Endothelial cell of umbilical vein (primary cell): ENCODE measurements around the gene COL4A1. TPM values are rescaled to one million over a fixed set of nuclear protein-coding genes. Genes with fewer than 3 reads are reported as not detected.

Experiments
- BruUV-seq: library from RNA; stranded (reverse); fragments of 400-500 nt; replicated peaks from 2 replicates; lab custom pipeline; 2021; lab: Mats Ljungman, UMichigan
- CTCF ChIA-PET: fragments of 300-600, 350-600 bp; sonication (Branson Sonifier 250); formaldehyde crosslinking; loops from one replicate; lab custom pipeline; 2021; ENCODE audit warnings: antibody characterized with exemption, inconsistent platforms; lab: Charles Lee
- POLR2A ChIA-PET: fragments of 300-600, 350-600 bp; sonication (Branson Sonifier 250); formaldehyde crosslinking; loops from one replicate; lab custom pipeline; 2021; ENCODE audit warnings: antibody characterized with exemption, inconsistent platforms; lab: Charles Lee
- DNase-seq: peaks from one replicate; pipeline ENCODE4 v3.0.0-alpha.2; 2011; ENCODE audit warnings: low read depth, low spot score
- FAIRE-seq: peaks from 2 replicates; lab custom pipeline; 2011; peaks lifted over from hg19 to GRCh38; lab: Jason Lieb, UNC
- H2AFZ ChIP-seq: 2 replicates; pipeline ENCODE4 v1.6.0; 2012; ENCODE audit warnings: low read depth, low read length, control low read depth, inconsistent platforms
- H3K27ac ChIP-seq: 2 replicates; pipeline ENCODE4 v1.5.1; 2011; ENCODE audit warnings: low read depth, mild to moderate bottlenecking, control low read depth, low read length, moderate library complexity; ENCODE audit not compliant: insufficient read depth
- H3K27me3 ChIP-seq, 2 experiments: 2 replicates each; pipeline versions ENCODE4 v1.6.0 to v1.6.1; 2011; ENCODE audit warnings: low read length in 2 of 2, mixed read lengths in 1 of 2; ENCODE audit not compliant: control insufficient read depth in 2 of 2, insufficient read depth in 2 of 2
- H3K36me3 ChIP-seq, 2 experiments: 2 replicates in 1 of 2; 3 replicates in 1 of 2; pipeline ENCODE4 v1.5.1; 2011; ENCODE audit warnings: low read length in 2 of 2, mild to moderate bottlenecking in 1 of 2, moderate library complexity in 1 of 2; ENCODE audit not compliant: control insufficient read depth in 2 of 2, insufficient read depth in 2 of 2; ENCODE audit errors: extremely low read depth in 1 of 2
- H3K4me1 ChIP-seq: 3 replicates; pipeline ENCODE4 v1.5.1; 2011; ENCODE audit warnings: mild to moderate bottlenecking, low read length; ENCODE audit not compliant: control insufficient read depth, insufficient read depth; ENCODE audit errors: extremely low read depth
- H3K4me2 ChIP-seq: 2 replicates; pipeline ENCODE4 v1.6.1; 2011; ENCODE audit warnings: low read length, control low read depth, mixed read lengths; ENCODE audit not compliant: insufficient read depth
- H3K4me3 ChIP-seq, 3 experiments: fragments of 200-600 bp in 1 of 3; sonication (generic), shearing (Covaris generic) in 1 of 3; replicated peaks in 1 of 3; 2 replicates each; pipeline ENCODE4 v1.5.1; 2011 to 2016; ENCODE audit warnings: control low read depth in 3 of 3, low read length in 3 of 3, mild to moderate bottlenecking in 2 of 3, inconsistent platforms in 1 of 3, low read depth in 1 of 3, moderate library complexity in 1 of 3; ENCODE audit not compliant: insufficient read depth in 1 of 3
- H3K79me2 ChIP-seq: 2 replicates; pipeline ENCODE4 v1.6.0; 2012; ENCODE audit warnings: low read length, inconsistent platforms; ENCODE audit not compliant: control insufficient read depth, insufficient read depth
- H3K9ac ChIP-seq: replicated peaks from 2 replicates; pipeline ENCODE3; 2011; ENCODE audit warnings: low read length, control low read depth; ENCODE audit not compliant: insufficient read depth; ENCODE audit errors: extremely low read depth
- H3K9me1 ChIP-seq: replicated peaks from 3 replicates; pipeline ENCODE4 v1.6.0; 2011; ENCODE audit warnings: mild to moderate bottlenecking, low read length; ENCODE audit not compliant: control insufficient read depth, insufficient read depth; ENCODE audit errors: extremely low read depth
- H3K9me3 ChIP-seq: replicated peaks from 2 replicates; pipeline ENCODE4 v1.5.1; 2012; ENCODE audit warnings: low read length, inconsistent platforms; ENCODE audit not compliant: control insufficient read depth, insufficient read depth
- H4K20me1 ChIP-seq: replicated peaks from 2 replicates; pipeline ENCODE3; 2011; ENCODE audit warnings: mild to moderate bottlenecking, low read length; ENCODE audit not compliant: control insufficient read depth, insufficient read depth; ENCODE audit errors: extremely low read depth
- EZH2 ChIP-seq: IDR thresholded peaks from 2 replicates; pipeline ENCODE4 v1.6.1; 2012; ENCODE audit warnings: borderline replicate concordance, low read depth, mild to moderate bottlenecking, moderate library complexity, low read length, inconsistent platforms; ENCODE audit not compliant: severe bottlenecking
- FOS ChIP-seq: IDR thresholded peaks from 2 replicates; pipeline ENCODE4 v1.6.1; 2011; ENCODE audit warnings: mild to moderate bottlenecking, low read length, moderate library complexity, borderline replicate concordance; ENCODE audit not compliant: insufficient read depth
- GATA2 ChIP-seq: IDR thresholded peaks from 2 replicates; pipeline ENCODE4 v1.7.0; 2011; ENCODE audit warnings: low read depth, mild to moderate bottlenecking, moderate library complexity, mixed read lengths, low read length; ENCODE audit not compliant: insufficient read length, insufficient read depth
- JUN ChIP-seq: IDR thresholded peaks from 2 replicates; pipeline ENCODE4 v1.6.1; 2011; ENCODE audit warnings: borderline replicate concordance, low read depth; ENCODE audit not compliant: insufficient read length, insufficient read depth
- MAX ChIP-seq: IDR thresholded peaks from 2 replicates; pipeline ENCODE4 v1.6.1; 2011; ENCODE audit not compliant: insufficient read depth, insufficient read length
- MYC ChIP-seq: IDR thresholded peaks from one replicate; pipeline ENCODE4 v1.6.1; 2011; ENCODE audit warnings: mild to moderate bottlenecking, low read depth, low read length
- POLR2A ChIP-seq: IDR thresholded peaks from 2 replicates; pipeline ENCODE4 v1.6.1; 2012; ENCODE audit warnings: low read depth, mild to moderate bottlenecking, control low read depth, low read length
- POLR2AphosphoS5 ChIP-seq: IDR thresholded peaks from 2 replicates; pipeline ENCODE4 v1.6.1; 2012; ENCODE audit warnings: low read depth, mild to moderate bottlenecking, control low read depth, low read length, moderate library complexity; ENCODE audit not compliant: insufficient read depth
- dilution Hi-C: fragments of 300-500 bp; cut with MboI; formaldehyde crosslinking; loops from one replicate; pipeline ENCODE4 v1.15.0; 2019; ENCODE audit warnings: low sequenced_read_pairs; ENCODE audit not compliant: extremely low pct_ligation_motif_present
- intact Hi-C: fragments of 100-400 bp; cut with micrococcal nuclease; formaldehyde crosslinking; loops from one replicate; pipeline ENCODE4 v1.10.0; 2022
- polyA plus RNA-seq, 4 experiments: library from polyadenylated mRNA; depleted of rRNA in 3 of 4; stranded (reverse) in 3 of 4; unstranded in 1 of 4; fragments of >200 nt; gene quantifications; 2 replicates each; pipeline versions ENCODE4 v1.2.1 to v1.2.3, GENCODE V29; 2011 to 2012; ENCODE audit warnings: missing spikeins in 1 of 4
- total RNA-seq: library from RNA; stranded (reverse); gene quantifications from 2 replicates; pipeline ENCODE4 v1.2.3, GENCODE V29; 2021
- TF ChIP-seq, protein P1 (sequence below), 2 donors: IDR thresholded peaks; 1 replicate in 1 of 2; 2 replicates in 1 of 2; pipeline ENCODE4 v1.5.1; 2011; ENCODE audit warnings: low read length in 2 of 2, mild to moderate bottlenecking in 2 of 2, moderate library complexity in 2 of 2, control low read depth in 1 of 2, inconsistent platforms in 1 of 2, low read depth in 1 of 2; ENCODE audit not compliant: insufficient read depth in 1 of 2; ENCODE audit errors: extremely low read depth in 1 of 2

Gene COL4A1
- total and polyA plus RNA-seq, 2 donors (not counting 3 experiments of a cell fraction or from before 2014, with no cell fraction given): 384 to 1,119 TPM

- TF ChIP-seq, protein P1, sequence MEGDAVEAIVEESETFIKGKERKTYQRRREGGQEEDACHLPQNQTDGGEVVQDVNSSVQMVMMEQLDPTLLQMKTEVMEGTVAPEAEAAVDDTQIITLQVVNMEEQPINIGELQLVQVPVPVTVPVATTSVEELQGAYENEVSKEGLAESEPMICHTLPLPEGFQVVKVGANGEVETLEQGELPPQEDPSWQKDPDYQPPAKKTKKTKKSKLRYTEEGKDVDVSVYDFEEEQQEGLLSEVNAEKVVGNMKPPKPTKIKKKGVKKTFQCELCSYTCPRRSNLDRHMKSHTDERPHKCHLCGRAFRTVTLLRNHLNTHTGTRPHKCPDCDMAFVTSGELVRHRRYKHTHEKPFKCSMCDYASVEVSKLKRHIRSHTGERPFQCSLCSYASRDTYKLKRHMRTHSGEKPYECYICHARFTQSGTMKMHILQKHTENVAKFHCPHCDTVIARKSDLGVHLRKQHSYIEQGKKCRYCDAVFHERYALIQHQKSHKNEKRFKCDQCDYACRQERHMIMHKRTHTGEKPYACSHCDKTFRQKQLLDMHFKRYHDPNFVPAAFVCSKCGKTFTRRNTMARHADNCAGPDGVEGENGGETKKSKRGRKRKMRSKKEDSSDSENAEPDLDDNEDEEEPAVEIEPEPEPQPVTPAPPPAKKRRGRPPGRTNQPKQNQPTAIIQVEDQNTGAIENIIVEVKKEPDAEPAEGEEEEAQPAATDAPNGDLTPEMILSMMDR (IDR thresholded peaks at IDR 0.05; ENCODE audit: extremely low read depth in 1 of 2, insufficient read depth in 1 of 2, low read depth in 1 of 2, low read length in 2 of 2): peak; percentile 16 to 25
- TF ChIP-seq JUN: no peak
- Histone ChIP-seq H3K27ac (no peak overlapping the region), H3K27me3 (peaks cover 0 to 3% of the 10 kb centered on the region in 2 experiments), H3K4me1 (no peaks in the 10 kb centered on the region), H4K20me1 (no peaks in the 10 kb centered on the region), H2AFZ (no peak overlapping the region), H3K9me3 (no peaks in the 10 kb centered on the region), H3K9me1 (no peaks in the 10 kb centered on the region), H3K36me3 (no peaks in the 10 kb centered on the region), H3K9ac (no peak overlapping the region), H3K79me2 (no peaks in the 10 kb centered on the region), H3K4me2 (no peak overlapping the region), H3K4me3 (no peak overlapping the region)
- FAIRE-seq (no peak), DNase-seq (no peak)
- dilution Hi-C loops (no loop called here), intact Hi-C loops (loop anchor here (1.0 to 2.0 kb wide), 2 partner anchors 31 to 1785 kb away; no protein-coding TSS in a partner anchor)
- ChIA-PET POLR2A (no interaction called here), CTCF (interaction anchor here (1.0 to 2.4 kb wide), 2 partner anchors 1147 to 1193 kb away, joined by 3 to 9 read pairs; no protein-coding TSS in a partner anchor)
- no TSS peak for BruUV-seq
Observed at GRCh38 chr13:110107568-110108347, 199.2 kb downstream of the COL4A1 start.

GRCh38 chr13:110106726-110107125 lies 200.2 kb downstream of the COL4A1 start:
- no peaks in the 10 kb centered on the region for H3K36me3 ChIP-seq
- no peaks in the 10 kb centered on the region for H3K9me3 ChIP-seq
- H3K9me1 ChIP-seq: no peaks in the 10 kb centered on the region
- no peak overlapping the region for H3K27ac ChIP-seq
- H3K4me1 ChIP-seq: no peaks in the 10 kb centered on the region
- no peak overlapping the region for H3K4me2 ChIP-seq
- no TSS peak for BruUV-seq
- H4K20me1 ChIP-seq: no peaks in the 10 kb centered on the region
- no peak overlapping the region for H3K9ac ChIP-seq
- H3K4me3 ChIP-seq: no peak overlapping the region
- no peak for FAIRE-seq
- no peak for TF ChIP-seq POLR2A
- TF ChIP-seq, protein P1 (IDR thresholded peaks at IDR 0.05; ENCODE audit: extremely low read depth in 1 of 2, insufficient read depth in 1 of 2, low read depth in 1 of 2, low read length in 2 of 2): no peak
- no peak for TF ChIP-seq MYC
- no peak for TF ChIP-seq FOS
- TF ChIP-seq EZH2: no peak
- no peak for TF ChIP-seq POLR2AphosphoS5
- no peak for TF ChIP-seq GATA2
- TF ChIP-seq JUN: no peak
- TF ChIP-seq MAX: no peak
- no peaks in the 10 kb centered on the region for H3K79me2 ChIP-seq
- dilution Hi-C loops (no loop called here), intact Hi-C loops (no loop called here)
- no peak for DNase-seq
- peaks cover 0 to 3% of the 10 kb centered on the region in 2 experiments for H3K27me3 ChIP-seq
- CTCF ChIA-PET: interaction anchor here (1.0 to 2.4 kb wide), 2 partner anchors 1146 to 1192 kb away, joined by 3 to 9 read pairs; no protein-coding TSS in a partner anchor
- no peak overlapping the region for H2AFZ ChIP-seq
- POLR2A ChIA-PET: no interaction called here
